NCI-H1105 (cell line): ENCODE results near the gene NCAM2.

Experiments
- DNase-seq: peaks from one replicate; lab custom pipeline; 2025; lab: John Stamatoyannopoulos, UW

NCAM2 gene

GRCh38 chr21:21458124-21458631 is 460.0 kb downstream of the NCAM2 start:
- DNase-seq, result no peak

- DNase-seq, result no peak
Observed at GRCh38 chr21:21460979-21461378, 462.8 kb downstream of the NCAM2 start.

- DNase-seq, result no peak
Observed at GRCh38 chr21:21463456-21463855, 465.2 kb downstream of the NCAM2 start.

- DNase-seq, result no peak
Observed at GRCh38 chr21:21464684-21465083, 466.5 kb downstream of the NCAM2 start.

GRCh38 chr21:21466752-21467151 is 468.5 kb downstream of the NCAM2 start:
- DNase-seq, result no peak

GRCh38 chr21:21468003-21468402 is 469.8 kb downstream of the NCAM2 start:
- no peak for DNase-seq

GRCh38 chr21:21481239-21481638 is 483.0 kb downstream of the NCAM2 start:
- no peak for DNase-seq

GRCh38 chr21:21508859-21509258 is 510.6 kb downstream of the NCAM2 start:
- DNase-seq, result no peak

GRCh38 chr21:21530680-21531079 is 532.5 kb downstream of the NCAM2 start:
- DNase-seq, result no peak

- DNase-seq, result no peak
Observed at GRCh38 chr21:21547368-21547953, 549.3 kb downstream of the NCAM2 start.

GRCh38 chr21:21559285-21560045 is 561.3 kb downstream of the NCAM2 start:
- no peak for DNase-seq
